Stimulated activated CD4-positive, alpha-beta T cell treated with anti-CD3 and anti-CD28 coated beads, Interleukin-12 subunit alpha, Interleukin-12 subunit beta, amount 100 ng/mL, for 4 hours (primary cell): Measurements from ENCODE around the gene EPB41L4A.
"Not testable (repeated sequence)": the region's sequence is repeated elsewhere in the genome, so short reads cannot be mapped to it uniquely, and the experiment has no call there.

Source experiments
- DNase-seq: peaks from one replicate; pipeline ENCODE4 v3.0.0-alpha.2; 2020

The EPB41L4A gene

GRCh38 chr5:112248623-112249022 is 170.5 kb downstream of the EPB41L4A start:
- no peak for DNase-seq

DNA sequence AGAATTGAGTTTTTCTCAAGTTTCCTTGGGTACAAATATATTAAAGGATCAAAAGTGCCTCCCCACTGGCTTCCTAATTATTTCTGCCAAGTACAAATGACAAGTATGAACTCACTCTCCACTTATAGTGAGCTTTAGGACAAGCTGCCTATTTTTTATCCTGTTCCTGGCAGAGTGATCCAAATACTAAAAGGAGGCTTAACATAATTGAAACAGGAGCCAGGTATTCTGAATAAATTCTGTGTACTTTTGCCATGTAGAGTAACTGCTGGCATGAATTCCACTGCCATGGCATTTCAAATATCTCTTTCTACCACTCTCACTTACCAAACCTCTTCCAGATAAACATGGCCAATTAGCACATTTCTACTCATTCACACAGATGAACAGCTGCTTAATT is 171.1 kb downstream of the EPB41L4A start:
- no peak for DNase-seq

GRCh38 chr5:112245656-112246055 is 173.4 kb downstream of the EPB41L4A start:
- DNase-seq = no peak

DNA sequence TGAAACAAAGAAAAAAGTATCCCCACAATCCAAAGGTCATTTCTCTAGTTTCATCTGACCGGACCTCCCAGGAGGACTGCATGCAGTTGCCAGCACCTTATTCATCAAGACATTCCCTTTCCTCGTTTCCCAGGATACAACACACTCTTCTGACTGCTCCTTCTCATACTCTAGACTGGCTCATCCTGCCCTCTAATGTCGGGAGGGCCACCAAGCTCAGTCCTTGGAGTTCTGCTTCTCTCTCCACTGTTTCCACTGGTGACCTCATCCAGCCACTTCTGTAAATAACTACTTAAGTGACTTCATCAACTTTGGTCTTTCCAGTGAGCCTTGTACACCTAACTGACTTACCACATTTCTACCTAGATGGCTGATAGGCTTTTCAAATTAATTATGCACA is 179.1 kb downstream of the EPB41L4A start:
- DNase-seq = no peak

DNA sequence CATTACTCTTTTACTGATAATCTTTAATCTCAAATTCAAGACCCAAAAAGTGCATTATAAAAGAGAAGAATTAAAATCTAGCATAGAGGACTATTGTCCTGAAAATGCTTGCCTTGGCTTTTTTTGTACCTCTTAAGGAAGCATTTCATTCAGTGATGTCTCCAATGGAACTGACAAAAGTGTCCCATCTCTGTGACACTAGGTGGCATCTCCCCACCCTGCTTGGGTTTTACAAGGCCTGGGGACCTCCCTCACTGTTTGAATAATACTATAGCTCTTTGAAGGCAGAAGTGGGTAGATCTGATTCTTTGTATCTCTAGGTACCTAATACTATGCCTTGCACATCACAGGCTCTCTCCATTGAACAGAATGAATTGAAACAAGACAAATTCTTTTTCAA is 180.6 kb downstream of the EPB41L4A start:
- no peak for DNase-seq

- DNase-seq = no peak
Measured at GRCh38 chr5:112237456-112237855, 181.6 kb downstream of the EPB41L4A start.

- DNase-seq = no peak
Measured at GRCh38 chr5:112234000-112234399, 185.1 kb downstream of the EPB41L4A start.

DNA sequence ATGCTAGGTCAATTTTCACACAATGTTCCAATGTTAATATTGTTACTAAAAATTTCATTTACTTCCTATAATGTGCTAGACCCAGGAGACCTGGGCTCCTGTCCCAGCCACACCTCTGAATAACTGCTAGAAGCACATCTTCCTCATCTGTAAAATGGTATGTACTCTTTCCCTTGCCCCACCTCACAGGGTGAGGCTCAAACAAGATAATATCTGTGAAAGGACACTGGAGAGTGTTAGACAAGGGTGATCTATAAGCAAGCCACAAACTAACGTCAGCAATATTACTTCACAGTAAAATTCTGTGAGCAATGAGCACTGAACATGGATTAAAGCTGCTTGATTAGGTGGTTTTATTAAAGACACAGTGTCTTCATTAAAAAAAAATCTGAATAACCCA is 186.4 kb downstream of the EPB41L4A start:
- DNase-seq = no peak

- no peak for DNase-seq
Measured at GRCh38 chr5:112230606-112231005, 188.5 kb downstream of the EPB41L4A start.

DNA sequence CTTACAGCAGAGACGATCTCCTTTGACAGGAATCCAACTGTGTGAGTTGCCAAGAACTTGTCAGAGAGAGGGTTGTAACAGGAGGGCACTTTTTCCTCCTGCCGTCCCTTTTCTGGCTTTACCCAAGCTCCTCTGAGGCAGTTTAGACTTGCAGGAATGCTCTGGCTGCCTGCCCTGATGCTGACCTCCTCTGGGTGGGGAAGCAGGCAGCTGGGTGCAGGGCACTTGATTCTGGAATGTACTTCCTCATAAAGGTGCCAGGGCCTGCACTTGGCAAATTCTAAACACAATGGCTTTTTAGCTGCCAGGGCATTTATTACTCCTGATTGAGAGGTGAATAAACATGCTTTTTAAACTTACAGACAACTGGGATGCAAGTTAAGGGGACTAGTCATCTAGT is 190.4 kb downstream of the EPB41L4A start:
- DNase-seq = no peak

GRCh38 chr5:112227911-112228631 is 191.0 kb downstream of the EPB41L4A start:
- no peak for DNase-seq

GRCh38 chr5:112226215-112226614 is 192.9 kb downstream of the EPB41L4A start:
- DNase-seq = no peak

DNA sequence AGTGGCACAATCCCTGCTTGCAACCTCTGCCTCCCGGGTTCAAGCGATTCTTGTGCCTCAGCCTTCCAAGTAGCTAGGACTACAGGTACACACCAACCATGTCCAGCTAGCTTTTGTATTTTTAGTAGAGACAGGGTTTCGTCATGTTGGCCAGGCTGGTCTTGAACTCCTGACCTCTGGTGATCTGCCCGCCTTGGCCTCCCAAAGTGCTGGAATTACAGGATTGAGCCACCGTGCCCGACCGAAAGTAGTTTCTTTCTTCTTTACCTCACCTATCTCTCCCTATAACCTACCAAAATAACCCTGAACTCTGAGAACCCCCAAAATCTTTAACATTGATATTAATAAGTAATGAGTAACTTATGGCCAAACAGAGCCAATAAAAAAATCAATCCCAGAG is 196.1 kb downstream of the EPB41L4A start:
- DNase-seq = not testable (repeated sequence)

DNA sequence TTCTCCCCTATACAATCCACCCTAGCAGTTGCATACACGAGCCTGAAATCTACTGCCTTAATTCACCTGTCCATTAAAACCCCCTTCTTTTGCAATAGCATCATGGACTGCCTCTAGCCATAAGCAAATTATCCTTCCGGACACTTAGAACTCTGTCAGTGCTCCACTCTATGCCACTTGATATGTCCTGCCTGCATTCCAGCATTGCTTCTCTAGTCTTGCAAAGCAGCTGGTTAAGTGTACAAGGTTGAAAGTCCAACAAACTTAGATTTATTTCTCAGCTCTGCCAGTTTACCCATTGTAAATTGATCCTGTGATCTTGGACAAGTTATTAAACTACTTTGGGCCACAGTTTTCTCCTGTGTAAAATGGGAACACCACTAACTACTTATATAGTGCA is 197.9 kb downstream of the EPB41L4A start:
- DNase-seq = no peak

- no peak for DNase-seq
Measured at GRCh38 chr5:112219000-112219399, 200.1 kb downstream of the EPB41L4A start.

DNA sequence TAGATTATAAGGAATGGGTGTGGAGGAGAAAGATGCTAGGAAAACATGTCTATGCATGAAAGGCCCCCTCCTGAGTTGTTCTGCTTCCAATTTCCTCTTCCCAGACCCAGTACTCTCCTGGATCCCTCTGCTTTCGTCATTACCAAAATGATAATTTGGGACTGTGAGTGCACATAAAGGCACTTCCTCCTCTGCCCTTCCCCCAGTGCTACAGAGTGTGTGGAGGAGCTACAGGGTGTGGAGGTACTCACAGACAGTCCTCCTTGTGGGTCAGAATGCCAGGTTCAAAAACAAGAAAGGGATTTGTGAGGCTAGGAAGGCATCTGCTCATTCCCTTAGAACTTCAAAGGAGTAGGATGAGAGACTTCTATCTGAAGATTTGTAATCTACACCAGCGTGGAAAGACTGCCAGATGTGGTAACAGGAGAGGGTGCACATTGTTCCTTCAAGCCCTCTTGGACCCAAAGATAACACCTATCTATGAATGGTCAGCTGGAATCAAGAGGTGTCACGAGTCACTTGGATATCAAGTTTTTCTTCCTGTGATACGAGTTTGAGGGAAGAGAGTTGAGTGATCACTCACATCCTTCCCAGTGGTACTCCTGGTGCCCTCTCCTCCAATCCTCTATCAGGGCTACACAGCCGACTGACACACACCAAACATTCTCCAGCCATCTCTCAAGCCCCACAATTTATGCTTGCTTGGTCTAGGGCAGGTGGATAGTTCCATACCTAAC is 201.1 kb downstream of the EPB41L4A start:
- DNase-seq = no peak

DNA sequence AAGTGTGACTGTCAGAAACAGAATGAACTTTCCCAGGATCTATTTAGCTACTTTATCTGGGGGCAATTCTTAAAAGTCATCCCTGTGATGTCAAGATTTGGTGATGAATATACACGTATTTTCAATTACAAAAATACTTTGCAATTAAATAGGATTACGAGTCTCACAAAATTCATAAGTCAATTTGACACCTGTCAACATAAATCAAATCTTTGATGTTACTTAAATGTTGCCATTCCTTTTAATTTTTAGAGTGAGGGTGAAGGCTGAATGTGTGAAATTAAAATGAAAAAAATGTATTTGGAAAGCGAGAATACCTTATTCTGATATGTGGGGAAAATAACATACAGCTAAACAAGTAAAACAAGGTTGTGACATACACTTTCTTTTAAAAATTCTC is 202.9 kb downstream of the EPB41L4A start:
- DNase-seq = no peak

DNA sequence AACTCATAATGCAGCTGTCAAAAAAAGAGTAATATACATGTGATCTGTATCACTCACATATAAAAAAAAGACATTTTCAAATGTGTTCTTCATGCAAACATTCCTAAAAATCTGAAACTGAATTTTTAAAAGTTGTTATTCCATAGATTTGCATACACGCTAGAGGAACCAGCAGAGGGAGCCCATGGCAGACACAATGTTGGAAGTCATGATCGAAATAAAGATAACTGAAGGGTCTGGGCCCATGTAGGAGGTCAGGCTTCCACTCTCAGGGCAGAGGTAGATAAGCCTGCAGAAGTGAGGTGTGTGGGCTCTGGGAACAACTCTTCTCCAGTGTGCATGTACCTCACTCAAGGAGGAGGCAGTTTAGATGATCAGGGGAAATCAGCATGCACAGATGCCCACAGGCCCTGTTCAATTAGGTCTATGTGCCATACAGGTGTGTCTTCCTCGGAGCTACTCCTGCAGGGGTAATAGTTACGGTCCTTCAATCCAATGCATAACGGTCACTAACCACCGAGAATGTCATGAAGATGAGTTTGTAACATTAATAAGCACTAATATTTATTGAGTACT is 208.6 kb downstream of the EPB41L4A start:
- no peak for DNase-seq

- DNase-seq = no peak
Measured at GRCh38 chr5:112208699-112209615, 210.1 kb downstream of the EPB41L4A start.

DNA sequence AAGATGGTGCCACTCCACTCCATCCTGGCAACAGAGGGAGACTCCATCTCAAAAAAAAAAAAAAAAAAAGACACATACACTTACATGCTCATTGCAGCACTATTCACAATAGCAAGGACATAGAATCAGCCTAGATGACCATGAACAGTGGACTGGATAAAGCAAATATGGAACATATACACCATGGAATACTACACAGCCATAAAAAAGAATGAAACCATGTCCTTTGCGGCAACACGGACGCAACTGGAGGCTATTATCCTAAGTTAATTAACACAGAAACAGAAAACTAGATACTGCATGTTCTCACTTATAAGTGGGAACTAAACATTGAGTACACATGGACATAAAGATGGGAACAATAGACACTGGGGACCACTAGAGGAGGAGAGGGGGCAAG is 210.9 kb downstream of the EPB41L4A start:
- DNase-seq = not testable (repeated sequence)

- DNase-seq = no peak
Measured at GRCh38 chr5:112205846-112206245, 213.2 kb downstream of the EPB41L4A start.

- no peak for DNase-seq
Measured at GRCh38 chr5:112203229-112203628, 215.8 kb downstream of the EPB41L4A start.

DNA sequence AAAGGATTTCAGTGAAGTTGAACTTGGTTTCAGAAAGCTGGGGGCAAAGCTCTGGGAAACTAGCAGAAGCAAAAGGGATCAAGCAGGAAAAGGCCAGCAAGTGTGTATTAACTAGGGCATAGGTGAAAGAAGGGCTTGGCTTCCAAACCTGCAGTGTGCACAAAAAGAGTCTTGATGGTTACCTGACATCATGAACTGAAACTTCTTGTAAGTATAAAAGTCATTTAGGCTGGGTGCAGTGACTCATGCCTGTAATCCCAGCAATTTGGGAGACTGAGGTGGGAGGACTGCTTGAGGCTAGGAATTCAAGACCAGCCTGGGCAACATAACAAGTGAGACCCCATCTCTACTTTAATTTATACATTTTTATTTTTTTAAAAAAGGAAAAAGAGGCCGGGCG is 216.4 kb downstream of the EPB41L4A start:
- no peak for DNase-seq
